Bronchial smooth muscle cell (primary cell): ENCODE measurements around the gene TRIM72. TPM values are rescaled to one million over a fixed set of nuclear protein-coding genes. Genes with fewer than 3 reads are reported as not detected.

Experiments
- total RNA-seq: library from RNA; depleted of rRNA; stranded (reverse); fragments of >200 nt; gene quantifications from 2 replicates; pipeline ENCODE4 v1.2.1, GENCODE V29; 2014

TRIM72 gene
- total RNA-seq: under 0.01 TPM in 2 replicates

GRCh38 chr16:31213877-31214707, at the start of gene TRIM72:
TRIM72 (plus strand) TSS chr16:31214119; CDS start chr16:31214739, 620 bp downstream.

GRCh38 chr16:31179747-31180459, 34.0 kb upstream of the TRIM72 start, which contains the start of gene FUS:
FUS (plus strand) TSS chr16:31180139; CDS start chr16:31180215, 76 bp downstream.

GRCh38 chr16:31202414-31203375, 11.2 kb upstream of the TRIM72 start, which contains the start of gene PYCARD:
PYCARD (minus strand) TSS chr16:31202760; CDS start chr16:31202690, 70 bp downstream.

GRCh38 chr16:31216422-31217135, 2.7 kb downstream of the TRIM72 start, which contains the start of gene PYDC1:
PYDC1 (minus strand) TSS chr16:31217135; CDS start chr16:31217028, 107 bp downstream.

Other genes with a start within 250 kb of the TRIM72 start
- 14.3 and 20.8 TPM in 2 replicates for gene HSD3B7, start 228.9 kb upstream of the TRIM72 start, total RNA-seq
- gene STX1B, start 203.5 kb upstream of the TRIM72 start, total RNA-seq: 1.0 and 3.5 TPM in 2 replicates
- gene STX4, start 180.6 kb upstream of the TRIM72 start, total RNA-seq: 35.1 and 38.9 TPM in 2 replicates
- gene ZNF668, start 139.9 kb upstream of the TRIM72 start, total RNA-seq: 5.2 and 6.5 TPM in 2 replicates
- gene ZNF646, start 139.7 kb upstream of the TRIM72 start, total RNA-seq: 9.3 and 12.0 TPM in 2 replicates
- gene PRSS53, start 125.2 kb upstream of the TRIM72 start, total RNA-seq: 1.4 TPM in 2 replicates
- gene VKORC1, start 119.3 kb upstream of the TRIM72 start, total RNA-seq: 91.7 and 95.6 TPM in 2 replicates
- gene BCKDK, start 105.7 kb upstream of the TRIM72 start, total RNA-seq: 10.4 TPM in 2 replicates
- gene KAT8, start 96.5 kb upstream of the TRIM72 start, total RNA-seq: 24.4 and 46.5 TPM in 2 replicates
- 0.09 TPM in 1 of 2 replicates, not detected in the other for gene PRSS8, start 78.4 kb upstream of the TRIM72 start, total RNA-seq
- gene PRSS36, start 64.1 kb upstream of the TRIM72 start, total RNA-seq: 0.17 and 0.47 TPM in 2 replicates
- gene FUS, start 34.0 kb upstream of the TRIM72 start, total RNA-seq: 32.5 and 32.7 TPM in 2 replicates
- 105 and 171 TPM in 2 replicates for gene PYCARD, start 11.4 kb upstream of the TRIM72 start, total RNA-seq
- not detected in 2 replicates for gene PYDC1, start 3.0 kb downstream of the TRIM72 start, total RNA-seq
- gene ITGAM, start 45.9 kb downstream of the TRIM72 start, total RNA-seq: under 0.01 and 0.09 TPM in 2 replicates
- under 0.01 TPM in 1 of 2 replicates, not detected in the other for gene ITGAX, start 141.1 kb downstream of the TRIM72 start, total RNA-seq
- gene ITGAD, start 179.2 kb downstream of the TRIM72 start, total RNA-seq: not detected in 2 replicates
- gene COX6A2, start 214.2 kb downstream of the TRIM72 start, total RNA-seq: not detected in 2 replicates
- 0.34 and 0.47 TPM in 2 replicates for gene ZNF843, start 228.7 kb downstream of the TRIM72 start, total RNA-seq
- 5.8 and 6.5 TPM in 2 replicates for gene ARMC5, start 245.4 kb downstream of the TRIM72 start, total RNA-seq